ENCODE data around the gene CHN1. TPM values are rescaled to one million over a fixed set of nuclear protein-coding genes. Genes with fewer than 3 reads are reported as not detected.

CHN1 gene
- total RNA-seq, 4 donors from 2014 or later = 0.66 to 4.7 (median 2.4) TPM

DNA sequence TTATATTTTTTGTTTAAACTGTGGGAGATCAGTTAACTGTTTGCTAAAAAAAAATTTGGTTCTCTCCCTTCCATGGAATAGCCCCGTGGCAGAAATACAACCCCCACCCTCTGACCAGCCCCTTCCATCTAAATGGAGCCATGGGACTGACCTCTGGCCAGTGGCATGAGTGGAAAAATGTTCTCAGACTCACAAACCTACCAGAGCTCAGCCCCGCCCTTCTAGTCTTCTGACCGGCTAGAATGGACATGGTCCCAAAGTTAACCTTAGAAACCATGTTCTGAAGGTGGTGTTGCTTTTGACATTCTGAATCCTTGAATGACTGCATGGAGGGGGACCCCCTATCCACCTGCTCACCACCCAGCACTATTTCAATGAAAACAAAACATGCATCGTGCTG, 239.6 kb downstream of the CHN1 start:
- H3K4me3 ChIP-seq = no peak overlapping the region
- no peak for ATAC-seq
- H3K4me1 ChIP-seq = peaks cover 34 to 35% of the 10 kb centered on the region in 2 donors
- intact Hi-C loops (cut with DNase I; ENCODE audit: low total_unique reads) (no loop called here), in situ Hi-C loops (cut with MboI; ENCODE audit: low sequenced_read_pairs in 4 of 4) (no loop called here)
- TF ChIP-seq, protein P1, sequence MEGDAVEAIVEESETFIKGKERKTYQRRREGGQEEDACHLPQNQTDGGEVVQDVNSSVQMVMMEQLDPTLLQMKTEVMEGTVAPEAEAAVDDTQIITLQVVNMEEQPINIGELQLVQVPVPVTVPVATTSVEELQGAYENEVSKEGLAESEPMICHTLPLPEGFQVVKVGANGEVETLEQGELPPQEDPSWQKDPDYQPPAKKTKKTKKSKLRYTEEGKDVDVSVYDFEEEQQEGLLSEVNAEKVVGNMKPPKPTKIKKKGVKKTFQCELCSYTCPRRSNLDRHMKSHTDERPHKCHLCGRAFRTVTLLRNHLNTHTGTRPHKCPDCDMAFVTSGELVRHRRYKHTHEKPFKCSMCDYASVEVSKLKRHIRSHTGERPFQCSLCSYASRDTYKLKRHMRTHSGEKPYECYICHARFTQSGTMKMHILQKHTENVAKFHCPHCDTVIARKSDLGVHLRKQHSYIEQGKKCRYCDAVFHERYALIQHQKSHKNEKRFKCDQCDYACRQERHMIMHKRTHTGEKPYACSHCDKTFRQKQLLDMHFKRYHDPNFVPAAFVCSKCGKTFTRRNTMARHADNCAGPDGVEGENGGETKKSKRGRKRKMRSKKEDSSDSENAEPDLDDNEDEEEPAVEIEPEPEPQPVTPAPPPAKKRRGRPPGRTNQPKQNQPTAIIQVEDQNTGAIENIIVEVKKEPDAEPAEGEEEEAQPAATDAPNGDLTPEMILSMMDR (IDR thresholded peaks at IDR 0.05 in 4 of 5, conservative IDR thresholded peaks at IDR 0.05 in 1 of 5) = no peak
- TF ChIP-seq POLR2A (IDR thresholded peaks at IDR 0.05) = no peak
- H3K27me3 ChIP-seq = no peaks in the 10 kb centered on the region
- no peaks in the 10 kb centered on the region for H3K36me3 ChIP-seq
- H3K27ac ChIP-seq = peak overlapping the region in 1 of 4 donors; percentile 84
- DNase-seq = no peak
- no peaks in the 10 kb centered on the region for H3K9me3 ChIP-seq

DNA sequence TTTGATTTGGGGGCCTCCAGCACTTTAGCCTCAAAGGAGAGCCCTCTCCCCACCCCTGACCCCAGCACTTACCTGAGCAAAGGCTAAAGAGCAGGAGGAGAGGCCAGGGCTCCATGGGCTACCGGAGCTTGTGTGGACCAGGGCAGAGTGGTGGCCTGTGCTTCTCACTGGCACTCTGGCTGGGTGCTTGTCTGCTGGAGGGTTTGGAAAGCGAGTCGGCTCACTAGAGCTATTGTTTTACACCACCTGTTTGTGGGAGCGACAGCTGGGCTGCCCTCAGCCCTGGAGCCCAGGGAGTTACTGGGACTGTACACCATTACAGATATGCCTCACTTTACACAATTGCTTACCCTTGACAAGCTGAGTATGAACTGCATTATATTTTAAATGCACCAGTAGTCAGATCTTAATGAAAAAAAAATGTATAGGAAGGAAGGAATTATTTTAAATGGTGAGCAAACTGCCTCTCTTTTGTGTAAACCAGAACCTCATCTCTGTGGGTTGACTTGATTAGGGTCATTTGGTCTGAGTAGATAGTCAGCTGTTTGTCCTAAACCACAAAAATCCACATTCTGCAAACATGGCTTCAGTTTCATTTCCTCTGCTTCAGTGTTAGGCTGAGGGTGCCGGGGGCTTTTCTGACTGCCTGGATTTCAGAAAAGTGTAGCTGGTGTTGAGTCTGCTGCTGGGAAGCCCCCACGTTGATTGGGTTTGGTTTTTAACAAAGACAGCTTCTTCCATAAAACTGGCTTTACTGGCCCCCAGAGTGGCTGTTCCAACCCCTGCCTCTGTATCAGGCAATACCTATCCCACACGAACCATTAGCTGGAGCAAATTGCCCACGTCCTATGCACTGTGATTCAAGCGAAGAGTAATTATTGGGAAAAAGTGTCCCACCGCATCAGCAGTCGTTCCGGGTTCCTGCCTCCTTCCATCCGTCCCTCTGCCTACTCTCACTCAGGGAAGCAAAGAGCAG, 240.6 kb downstream of the CHN1 start, which contains the start of gene CHRNA1:
CHRNA1 (minus strand) TSS at position 193 of the 976 bp plus-strand sequence; CDS start at position 115, 78 bp downstream.
- Histone ChIP-seq H3K4me3 (peak within 1 kb of the TSS; percentile 25 to 58 (median 48)), H3K4me1 (peaks cover 35 to 44% of the 10 kb centered on the region in 2 donors), H3K36me3 (peaks cover 0 to 1% of the 10 kb centered on the region in 2 donors), H3K27ac (peak within 1 kb of the TSS; percentile 78 to 91 (median 82)), H3K27me3 (no peaks in the 10 kb centered on the region), H3K9me3 (no peaks in the 10 kb centered on the region)
- TF ChIP-seq, protein P1 (IDR thresholded peaks at IDR 0.05 in 4 of 5, conservative IDR thresholded peaks at IDR 0.05 in 1 of 5) = no peak
- peak in 1 of 2 donors; percentile 80 for TF ChIP-seq POLR2A (IDR thresholded peaks at IDR 0.05)
- in situ Hi-C loops (cut with MboI; ENCODE audit: low sequenced_read_pairs in 4 of 4) = no loop called here
- intact Hi-C loops (cut with DNase I; ENCODE audit: low total_unique reads) = no loop called here
- DNase-seq = peak; percentile 77 to 80
- ATAC-seq = peak; percentile 73 to 82

DNA sequence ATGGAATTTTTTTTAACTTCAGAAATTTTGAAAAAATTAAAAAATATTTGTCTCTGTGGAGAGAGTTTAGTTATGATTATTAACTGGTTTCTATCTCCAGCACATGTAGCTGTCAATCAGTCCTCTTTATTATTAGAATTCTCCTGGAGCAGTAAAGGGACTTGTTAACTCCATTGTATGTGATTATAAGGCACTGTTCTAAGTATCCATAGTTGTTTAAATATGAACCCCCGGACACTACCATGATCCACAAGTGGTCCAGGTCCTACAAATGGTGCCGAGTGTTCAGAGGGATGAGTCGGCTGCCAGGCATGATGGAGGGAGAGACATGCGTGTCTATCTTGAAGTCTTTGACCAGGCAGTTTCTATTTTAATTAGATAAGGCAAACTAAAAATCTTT, 241.4 kb downstream of the CHN1 start:
- no peak for DNase-seq
- no peak for TF ChIP-seq POLR2A (IDR thresholded peaks at IDR 0.05)
- TF ChIP-seq, protein P1 (IDR thresholded peaks at IDR 0.05 in 4 of 5, conservative IDR thresholded peaks at IDR 0.05 in 1 of 5) = no peak
- in situ Hi-C loops (cut with MboI; ENCODE audit: low sequenced_read_pairs in 4 of 4) (no loop called here), intact Hi-C loops (cut with DNase I; ENCODE audit: low total_unique reads) (no loop called here)
- no peaks in the 10 kb centered on the region for H3K9me3 ChIP-seq
- peak overlapping the region; percentile 25 to 58 (median 48) for H3K4me3 ChIP-seq
- no peaks in the 10 kb centered on the region for H3K27me3 ChIP-seq
- peaks cover 0 to 9% of the 10 kb centered on the region in 2 donors for H3K36me3 ChIP-seq
- H3K27ac ChIP-seq = peak overlapping the region; percentile 78 to 91 (median 82)
- ATAC-seq = peak; percentile 9 to 33
- peaks cover 35 to 46% of the 10 kb centered on the region in 2 donors for H3K4me1 ChIP-seq

DNA sequence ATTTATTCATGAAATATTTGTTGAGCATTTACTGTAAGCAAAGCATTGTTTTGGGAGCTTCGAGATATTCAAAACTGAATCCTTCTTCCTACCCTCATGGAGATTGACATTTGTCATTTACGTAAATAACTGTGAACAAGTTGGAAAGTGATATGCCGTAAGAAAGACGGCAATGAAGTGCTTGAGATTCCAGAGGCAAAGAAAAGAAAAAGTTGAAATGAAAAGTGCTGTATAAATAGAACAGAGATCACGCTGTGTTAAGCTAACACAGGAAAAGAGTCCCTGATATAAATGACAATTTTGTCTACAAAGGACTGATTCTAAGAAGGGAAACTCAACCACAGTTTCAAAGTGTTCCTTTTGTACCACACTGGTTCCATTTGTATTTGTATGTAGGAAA, 242.7 kb downstream of the CHN1 start:
- H3K9me3 ChIP-seq = no peaks in the 10 kb centered on the region
- H3K4me1 ChIP-seq = peaks cover 35 to 46% of the 10 kb centered on the region in 2 donors
- H3K27me3 ChIP-seq = no peaks in the 10 kb centered on the region
- no peak for ATAC-seq
- intact Hi-C loops (cut with DNase I; ENCODE audit: low total_unique reads) = no loop called here
- H3K36me3 ChIP-seq = peaks cover 0 to 22% of the 10 kb centered on the region in 2 donors
- in situ Hi-C loops (cut with MboI; ENCODE audit: low sequenced_read_pairs in 4 of 4) = no loop called here
- H3K4me3 ChIP-seq = peak overlapping the region; percentile 13 to 58 (median 41)
- no peak for TF ChIP-seq POLR2A (IDR thresholded peaks at IDR 0.05)
- TF ChIP-seq, protein P1 (IDR thresholded peaks at IDR 0.05 in 4 of 5, conservative IDR thresholded peaks at IDR 0.05 in 1 of 5) = no peak
- H3K27ac ChIP-seq = peak overlapping the region; percentile 78 to 91 (median 82)
- DNase-seq = no peak

Data from gastrocnemius medialis (tissue), 4 donors.